ENCODE results near the gene TMEM63A. TPM values are rescaled to one million over a fixed set of nuclear protein-coding genes. Genes with fewer than 3 reads are reported as not detected.
A peak's percentile ranks its signal among the peaks of the same experiment; 100 is the strongest.
"Not testable (repeated sequence)": the region's sequence is repeated elsewhere in the genome, so short reads cannot be mapped to it uniquely, and the experiment has no call there.

Gene TMEM63A
- total RNA-seq, 1 experiment from 2014 or later: 47.5 TPM

DNA sequence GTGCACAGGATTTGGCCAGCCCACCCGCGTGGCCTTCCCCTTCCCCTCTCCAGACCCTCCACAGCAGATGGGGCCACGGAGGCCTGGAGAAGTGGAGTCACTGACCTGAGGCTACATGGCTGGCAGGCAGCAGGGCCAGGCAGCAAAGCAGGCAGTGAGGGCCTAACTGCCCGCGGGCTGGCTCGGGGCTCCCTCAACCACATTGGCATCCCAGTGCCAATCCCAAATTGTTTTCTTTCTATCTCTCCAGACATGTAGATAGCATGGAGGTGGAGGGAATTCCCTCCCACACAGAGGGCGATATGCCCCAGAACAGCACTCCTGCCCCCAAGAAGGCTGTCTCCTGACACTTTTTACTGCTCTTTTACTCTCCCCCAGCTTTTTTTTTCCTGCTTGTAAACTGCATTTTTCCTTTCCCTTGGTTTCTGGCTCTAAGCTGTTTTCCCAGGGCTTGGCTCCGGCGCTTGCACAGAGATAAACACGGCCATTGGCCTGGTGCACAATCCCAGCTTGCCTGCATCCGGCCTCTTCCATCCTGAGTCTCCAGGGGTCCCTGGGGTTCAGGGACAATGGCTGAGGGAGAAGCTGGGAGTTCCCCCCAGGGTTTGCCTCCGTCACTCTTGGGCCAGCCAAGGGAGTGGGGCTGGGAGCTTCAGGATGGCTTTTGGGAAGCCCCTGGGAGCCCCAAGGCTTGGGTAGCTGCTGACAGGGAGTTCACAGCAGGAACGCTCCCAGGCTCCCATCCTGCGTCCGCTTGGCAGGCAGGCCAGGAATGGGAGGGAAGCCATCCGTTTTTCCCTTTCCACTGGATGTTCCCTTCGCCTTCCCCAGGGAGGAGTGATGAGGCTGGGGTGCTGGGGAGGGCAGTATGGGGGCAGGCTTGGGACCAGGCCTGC, 65.3 kb downstream of the TMEM63A start:
- peak overlapping the region; percentile 77 for H3K27ac ChIP-seq (ENCODE audit: low read length)
- POLR2A ChIA-PET (ENCODE audit: unreplicated experiment): no interaction called here

DNA sequence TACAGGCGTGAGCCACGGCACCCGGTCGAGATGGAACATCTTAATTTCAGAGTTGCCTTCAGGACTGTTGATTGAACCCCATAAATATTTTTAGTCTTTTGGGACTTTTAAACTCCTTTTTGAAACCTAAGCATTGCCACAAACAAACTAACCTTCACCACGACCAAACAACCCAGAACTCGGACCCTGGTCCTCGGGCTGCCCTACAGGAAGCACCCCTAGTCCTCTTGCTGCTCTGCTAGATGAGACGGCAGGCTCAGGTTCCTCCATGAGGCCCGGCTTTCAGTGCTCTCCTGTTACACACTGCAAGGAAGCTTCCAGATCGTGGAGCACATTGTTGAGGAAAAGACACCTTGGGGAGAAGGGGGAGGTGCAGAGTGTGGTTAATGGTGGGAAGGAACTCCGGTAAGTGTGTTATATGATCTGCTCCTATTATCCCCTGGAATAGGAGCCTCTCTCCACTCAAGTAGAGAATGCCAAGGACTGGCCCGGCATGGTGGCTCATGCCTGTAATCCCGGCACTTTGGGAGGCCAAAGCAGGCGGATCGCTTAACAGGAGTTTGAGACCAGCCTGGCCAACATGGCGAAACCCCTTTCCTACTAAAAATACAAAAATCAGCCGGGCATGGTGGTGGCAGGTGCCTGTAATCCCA, 66.5 kb downstream of the TMEM63A start:
- Histone ChIP-seq H3K4me2 (ENCODE audit: low read length) (no peak overlapping the region), H3K9me2 (replicated peaks; ENCODE audit: low read length) (no peaks in the 10 kb centered on the region), H2AFZ (ENCODE audit: low read length) (no peak overlapping the region), H3K79me2 (ENCODE audit: low read length) (peaks cover 73% of the 10 kb centered on the region), H3K27ac (ENCODE audit: low read length) (no peak overlapping the region), H3K36me3 (ENCODE audit: low read depth, low read length) (no peaks in the 10 kb centered on the region), H3F3A (ENCODE audit: low read length, unreplicated experiment) (no peaks in the 10 kb centered on the region), H3K9me3 (ENCODE audit: low read length) (no peaks in the 10 kb centered on the region), H4K20me1 (ENCODE audit: low read length) (no peaks in the 10 kb centered on the region), H3K4me3 (ENCODE audit: low read length) (no peak overlapping the region), H3K4me1 (ENCODE audit: insufficient read depth, low read length) (peaks cover 45% of the 10 kb centered on the region), H3K27me3 (ENCODE audit: low read length) (no peaks in the 10 kb centered on the region), H3K9ac (ENCODE audit: low read length) (no peak overlapping the region)
- no peak for DNase-seq
- ChIA-PET POLR2A (ENCODE audit: unreplicated experiment) (no interaction called here), CTCF (no interaction called here)
- no peak for ATAC-seq
- intact Hi-C loops (cut with micrococcal nuclease): no loop called here
- no peak for TF ChIP-seq EZH2phosphoT487 (IDR thresholded peaks at IDR 0.05; ENCODE audit: borderline replicate concordance, low read length)
- TF ChIP-seq, protein P1, sequence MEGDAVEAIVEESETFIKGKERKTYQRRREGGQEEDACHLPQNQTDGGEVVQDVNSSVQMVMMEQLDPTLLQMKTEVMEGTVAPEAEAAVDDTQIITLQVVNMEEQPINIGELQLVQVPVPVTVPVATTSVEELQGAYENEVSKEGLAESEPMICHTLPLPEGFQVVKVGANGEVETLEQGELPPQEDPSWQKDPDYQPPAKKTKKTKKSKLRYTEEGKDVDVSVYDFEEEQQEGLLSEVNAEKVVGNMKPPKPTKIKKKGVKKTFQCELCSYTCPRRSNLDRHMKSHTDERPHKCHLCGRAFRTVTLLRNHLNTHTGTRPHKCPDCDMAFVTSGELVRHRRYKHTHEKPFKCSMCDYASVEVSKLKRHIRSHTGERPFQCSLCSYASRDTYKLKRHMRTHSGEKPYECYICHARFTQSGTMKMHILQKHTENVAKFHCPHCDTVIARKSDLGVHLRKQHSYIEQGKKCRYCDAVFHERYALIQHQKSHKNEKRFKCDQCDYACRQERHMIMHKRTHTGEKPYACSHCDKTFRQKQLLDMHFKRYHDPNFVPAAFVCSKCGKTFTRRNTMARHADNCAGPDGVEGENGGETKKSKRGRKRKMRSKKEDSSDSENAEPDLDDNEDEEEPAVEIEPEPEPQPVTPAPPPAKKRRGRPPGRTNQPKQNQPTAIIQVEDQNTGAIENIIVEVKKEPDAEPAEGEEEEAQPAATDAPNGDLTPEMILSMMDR (conservative IDR thresholded peaks at IDR 0.05; ENCODE audit: low read depth, low read length): no peak
- TF ChIP-seq EZH2 (IDR thresholded peaks at IDR 0.05; ENCODE audit: low read length, unreplicated experiment): no peak
- BruUV-seq (replicated peaks): no TSS peak

More for the DNA sequence above, 65.3 kb downstream of the TMEM63A start:
- Histone ChIP-seq H3K36me3 (ENCODE audit: low read depth, low read length) (no peaks in the 10 kb centered on the region), H2AFZ (ENCODE audit: low read length) (no peak overlapping the region), H3K9me3 (ENCODE audit: low read length) (no peaks in the 10 kb centered on the region), H3K27me3 (ENCODE audit: low read length) (no peaks in the 10 kb centered on the region), H3K4me1 (ENCODE audit: insufficient read depth, low read length) (peaks cover 40% of the 10 kb centered on the region), H3K79me2 (ENCODE audit: low read length) (peaks cover 61% of the 10 kb centered on the region), H3K9ac (ENCODE audit: low read length) (peak overlapping the region; percentile 57), H3K9me2 (replicated peaks; ENCODE audit: low read length) (no peaks in the 10 kb centered on the region), H3K4me3 (ENCODE audit: low read length) (no peak overlapping the region), H4K20me1 (ENCODE audit: low read length) (no peaks in the 10 kb centered on the region), H3F3A (ENCODE audit: low read length, unreplicated experiment) (no peaks in the 10 kb centered on the region), H3K4me2 (ENCODE audit: low read length) (peak overlapping the region; percentile 49)
- CTCF ChIA-PET: no interaction called here
- no TSS peak for BruUV-seq (replicated peaks)
- ATAC-seq: peak; percentile 3
- no peak for TF ChIP-seq EZH2 (IDR thresholded peaks at IDR 0.05; ENCODE audit: low read length, unreplicated experiment)
- TF ChIP-seq, protein P1 (conservative IDR thresholded peaks at IDR 0.05; ENCODE audit: low read depth, low read length): no peak
- no peak for TF ChIP-seq EZH2phosphoT487 (IDR thresholded peaks at IDR 0.05; ENCODE audit: borderline replicate concordance, low read length)
- intact Hi-C loops (cut with micrococcal nuclease): no loop called here
- DNase-seq: no peak

DNA sequence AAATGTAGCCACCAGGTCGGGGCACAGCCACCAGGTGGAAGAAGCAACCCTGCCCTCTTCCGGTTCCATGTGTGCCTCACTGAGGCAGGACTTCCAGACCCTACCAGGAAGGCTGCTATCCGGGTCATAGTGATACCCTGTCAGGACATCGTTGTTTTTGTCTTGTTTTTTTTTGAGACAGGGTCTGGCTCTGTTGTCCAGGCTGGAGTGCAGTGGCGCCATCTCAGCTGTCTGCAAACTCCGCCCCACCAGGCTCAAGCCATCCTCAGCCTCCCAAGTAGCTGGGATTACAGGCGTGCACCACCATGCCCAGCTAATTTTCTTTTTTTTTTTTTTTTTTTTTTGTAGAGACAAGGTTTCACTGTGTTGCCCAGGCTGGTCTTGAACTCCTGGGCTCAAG, 67.1 kb downstream of the TMEM63A start:
- H3F3A ChIP-seq (ENCODE audit: low read length, unreplicated experiment); CTCF ChIA-PET; H3K9me2 ChIP-seq (replicated peaks; ENCODE audit: low read length); H4K20me1 ChIP-seq (ENCODE audit: low read length); H3K27ac ChIP-seq (ENCODE audit: low read length); BruUV-seq (replicated peaks); H2AFZ ChIP-seq (ENCODE audit: low read length); H3K9me3 ChIP-seq (ENCODE audit: low read length); POLR2A ChIA-PET (ENCODE audit: unreplicated experiment); H3K36me3 ChIP-seq (ENCODE audit: low read depth, low read length); H3K9ac ChIP-seq (ENCODE audit: low read length); H3K27me3 ChIP-seq (ENCODE audit: low read length); H3K4me2 ChIP-seq (ENCODE audit: low read length); intact Hi-C loops (cut with micrococcal nuclease); ATAC-seq; H3K4me3 ChIP-seq (ENCODE audit: low read length); DNase-seq: not testable (repeated sequence)
- peaks cover 41% of the 10 kb centered on the region for H3K4me1 ChIP-seq (ENCODE audit: insufficient read depth, low read length)
- H3K79me2 ChIP-seq (ENCODE audit: low read length): peaks cover 74% of the 10 kb centered on the region
